Fibroblast of skin of right quadriceps (primary cell): ENCODE data around the gene SPATA46.
"Not testable (repeated sequence)": the region's sequence is repeated elsewhere in the genome, so short reads cannot be mapped to it uniquely, and the experiment has no call there.

Experiments
- DNase-seq: peaks from one replicate; pipeline ENCODE4 v3.0.0-alpha.2; 2013

The SPATA46 gene, protein sequence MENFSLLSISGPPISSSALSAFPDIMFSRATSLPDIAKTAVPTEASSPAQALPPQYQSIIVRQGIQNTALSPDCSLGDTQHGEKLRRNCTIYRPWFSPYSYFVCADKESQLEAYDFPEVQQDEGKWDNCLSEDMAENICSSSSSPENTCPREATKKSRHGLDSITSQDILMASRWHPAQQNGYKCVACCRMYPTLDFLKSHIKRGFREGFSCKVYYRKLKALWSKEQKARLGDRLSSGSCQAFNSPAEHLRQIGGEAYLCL

DNA sequence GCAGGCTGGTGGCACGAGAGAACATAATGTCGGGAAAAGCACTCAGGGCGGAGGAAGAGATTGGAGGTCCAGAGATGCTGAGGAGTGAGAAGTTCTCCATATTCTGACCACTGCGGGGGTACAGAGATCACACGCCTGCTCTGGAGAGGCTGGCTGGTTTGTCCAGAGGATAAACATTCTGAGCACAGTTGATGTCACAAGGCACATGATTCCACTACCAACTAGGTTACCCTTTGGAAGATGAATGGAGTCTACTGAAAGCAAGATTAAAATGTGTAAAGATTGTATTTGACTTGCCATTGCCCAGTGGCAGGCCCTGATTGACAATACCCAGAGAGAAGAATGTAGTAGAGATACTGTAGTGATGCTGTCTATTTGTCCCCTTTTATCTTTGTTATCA is at the start of gene SPATA46:
TSS of gene SPATA46 (minus strand) at position 164 of the 400 bp plus-strand sequence. CDS start at position 100, 64 bp downstream.
- no peak for DNase-seq

GRCh38 chr1:162422662-162423375 is 46.2 kb upstream of the SPATA46 start:
- DNase-seq, result no peak

- DNase-seq, result no peak
Measured at GRCh38 chr1:162421258-162422164, 44.9 kb upstream of the SPATA46 start.

DNA sequence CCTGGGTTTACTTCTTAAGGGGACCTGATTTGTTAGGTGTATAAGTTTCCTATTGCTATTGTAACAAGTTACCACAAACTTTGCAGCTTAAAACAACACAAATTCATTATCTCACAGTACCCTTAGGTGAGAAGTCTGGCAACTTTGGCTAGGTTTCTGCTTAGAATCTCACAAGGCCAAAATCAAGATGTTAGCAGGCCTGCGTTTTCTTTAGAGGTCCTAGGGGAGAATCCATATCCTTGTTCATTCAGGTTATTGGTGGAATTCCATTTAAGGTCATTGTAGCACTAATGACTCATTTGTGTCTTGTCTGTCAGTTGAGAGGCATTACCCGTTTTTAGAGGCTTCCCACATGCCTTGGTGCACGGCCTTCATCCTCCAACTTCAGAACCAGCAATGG is 43.5 kb upstream of the SPATA46 start:
- DNase-seq, result no peak

DNA sequence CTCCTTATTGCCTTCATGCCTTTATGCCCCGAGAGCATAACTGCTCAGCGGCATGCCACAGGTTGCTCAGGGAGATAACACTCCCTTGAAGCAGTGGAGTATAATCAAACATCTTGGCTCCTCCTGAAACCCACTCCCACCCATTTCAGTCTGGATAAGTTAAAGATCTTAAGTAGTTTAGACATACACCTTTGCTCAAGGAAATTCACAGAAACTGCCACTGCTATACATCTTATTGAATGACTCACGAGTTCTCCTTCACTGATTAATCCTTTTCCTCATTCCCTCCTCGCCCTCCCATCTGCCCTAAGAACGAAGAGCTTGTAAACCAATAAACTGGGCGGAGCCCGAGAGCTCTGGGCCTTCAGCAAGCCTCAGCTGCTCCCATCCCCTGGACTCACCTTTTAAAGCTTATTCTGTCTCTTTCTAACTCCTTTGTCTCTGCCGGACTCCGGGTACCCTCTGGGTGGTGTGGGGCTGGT is 42.8 kb upstream of the SPATA46 start:
- DNase-seq, result peak; percentile 10

DNA sequence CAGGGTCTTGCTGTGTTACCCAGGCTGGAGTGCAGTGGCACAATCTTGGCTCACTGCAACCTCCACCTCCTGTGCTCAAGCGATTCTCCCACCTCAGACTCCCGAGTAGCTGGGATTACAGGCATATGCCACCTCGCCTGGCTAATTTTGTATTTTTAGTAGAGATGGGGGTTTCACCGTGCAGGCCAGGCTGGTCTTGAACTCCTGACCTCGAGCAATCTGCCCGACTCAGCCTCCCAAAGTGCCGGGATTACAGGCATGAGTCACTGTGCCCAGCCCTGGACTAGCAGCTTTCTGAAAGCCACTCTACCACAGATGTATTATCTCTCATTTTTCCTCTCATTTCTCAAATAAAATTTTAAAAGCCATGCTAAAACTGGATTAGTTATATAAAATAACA is 41.9 kb upstream of the SPATA46 start:
- DNase-seq, result not testable (repeated sequence)

DNA sequence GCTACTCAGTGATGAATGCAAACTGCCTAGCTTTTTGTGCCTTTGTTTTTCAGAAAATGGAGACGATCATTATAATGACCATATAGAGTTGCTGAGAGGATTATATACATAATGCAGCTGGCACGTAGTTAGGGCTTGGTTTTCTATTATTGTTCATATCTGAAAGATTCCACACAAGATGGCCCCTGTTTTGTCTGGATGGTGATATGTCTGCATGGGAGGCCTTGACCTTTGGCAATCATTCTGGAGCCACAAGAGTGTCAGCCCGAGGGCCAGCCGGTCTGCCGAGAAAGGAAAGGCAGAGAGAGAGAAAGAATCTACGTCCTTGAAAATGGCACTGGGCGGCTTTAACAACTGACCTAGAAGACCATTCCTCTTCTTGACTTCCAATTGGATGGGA is 41.0 kb upstream of the SPATA46 start:
- DNase-seq, result no peak

DNA sequence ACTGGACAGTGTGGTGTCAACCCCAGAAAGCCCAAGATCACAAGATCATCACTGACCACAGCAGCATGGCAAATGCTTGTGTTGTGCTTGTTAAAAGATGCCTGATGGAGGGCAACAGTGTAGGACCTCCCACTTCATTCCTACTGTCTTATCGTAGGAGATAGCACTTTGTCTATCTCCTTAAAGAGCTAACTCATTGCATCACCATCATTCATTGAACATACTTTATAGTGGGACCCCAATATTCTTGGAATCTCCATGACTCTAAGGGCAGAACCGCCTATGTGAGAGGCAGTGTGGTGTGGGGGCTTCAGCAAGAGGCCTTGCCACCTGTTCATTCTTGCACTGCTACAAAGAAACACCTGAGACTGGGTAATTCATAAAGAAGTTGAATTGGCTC is 40.3 kb upstream of the SPATA46 start:
- DNase-seq, result no peak

- DNase-seq, result no peak
Measured at GRCh38 chr1:162416215-162416614, 39.6 kb upstream of the SPATA46 start.

GRCh38 chr1:162412002-162412401 is 35.3 kb upstream of the SPATA46 start, which contains the start of gene SH2D1B:
Gene SH2D1B (minus strand): TSS chr1:162412136. CDS start chr1:162412016, 120 bp downstream.
- DNase-seq, result no peak

GRCh38 chr1:162407539-162407938 is 30.9 kb upstream of the SPATA46 start:
- no peak for DNase-seq

DNA sequence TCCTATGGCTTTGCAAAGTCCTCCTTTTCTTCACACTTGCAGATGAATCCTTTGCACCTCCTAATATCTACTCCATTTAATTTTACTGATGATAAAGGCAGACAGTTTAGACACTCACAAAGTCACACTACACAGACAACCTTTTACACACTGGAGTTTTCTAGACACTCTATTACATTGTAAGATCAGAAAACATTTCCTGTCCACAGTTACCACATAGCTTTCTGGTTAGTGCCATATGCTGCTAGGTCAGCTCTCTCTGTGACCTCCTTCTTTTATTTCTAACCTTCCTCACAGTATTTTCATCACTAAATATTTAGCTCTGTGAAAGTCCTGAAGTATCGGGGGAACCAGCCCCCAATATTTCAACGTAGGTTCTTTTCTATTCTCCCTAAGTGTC is 30.2 kb upstream of the SPATA46 start:
- DNase-seq, result no peak

- no peak for DNase-seq
Measured at GRCh38 chr1:162405800-162406199, 29.1 kb upstream of the SPATA46 start.

GRCh38 chr1:162404550-162405160 is 28.0 kb upstream of the SPATA46 start:
- peak; percentile 65 for DNase-seq

DNA sequence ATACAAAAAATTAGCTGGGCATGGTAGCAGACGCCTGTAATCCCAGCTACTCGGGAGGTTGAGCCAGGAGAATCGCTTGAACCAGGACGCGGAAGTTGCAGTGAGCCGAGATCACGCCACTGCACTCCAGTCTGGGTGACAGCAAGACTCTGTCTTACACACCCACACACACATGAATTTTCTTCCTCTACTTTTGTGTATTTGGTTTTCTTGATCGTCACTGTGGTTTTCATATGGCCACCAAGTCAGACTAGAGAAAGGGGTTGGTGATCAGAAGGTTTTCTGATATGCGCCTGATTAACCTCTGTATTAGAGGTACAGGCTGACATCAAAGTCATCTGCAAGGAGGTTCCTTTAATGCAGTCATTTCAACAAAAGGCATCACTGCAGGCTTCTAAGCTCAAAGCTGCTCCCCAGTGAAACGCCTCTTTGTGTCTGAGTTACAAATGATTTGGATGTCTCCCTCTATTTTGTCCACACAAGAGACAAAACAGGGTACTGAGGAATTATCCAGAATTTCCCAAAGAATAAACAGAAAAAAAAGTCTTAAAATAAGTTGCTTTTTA is 24.2 kb upstream of the SPATA46 start:
- DNase-seq, result no peak

DNA sequence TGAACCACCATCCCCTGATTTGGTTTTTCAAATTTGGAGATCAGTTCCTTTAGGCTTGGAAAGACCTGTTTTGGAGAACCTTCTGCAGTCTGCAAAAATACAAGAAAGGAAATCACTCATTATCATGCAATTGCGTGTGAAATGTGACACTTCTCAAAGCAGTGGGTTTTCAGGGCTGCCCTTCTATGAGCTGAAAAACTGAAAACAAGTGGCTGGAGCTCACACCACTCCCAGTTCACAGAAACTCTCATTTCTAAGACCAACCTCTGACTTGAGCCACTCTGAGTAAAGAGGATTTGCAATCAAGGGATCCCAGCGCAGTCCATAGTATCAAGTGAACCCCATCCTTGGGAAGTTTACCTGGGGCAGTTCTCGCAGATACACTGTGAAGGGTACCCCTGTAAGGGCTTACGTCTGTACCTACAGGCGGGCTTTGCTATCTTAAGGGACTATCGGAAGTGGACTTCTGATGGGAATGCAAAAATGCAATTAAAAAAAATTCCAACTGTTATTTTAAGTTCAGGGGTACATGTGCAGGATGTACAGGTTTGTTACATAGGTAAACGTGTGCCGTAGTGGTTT is 22.4 kb upstream of the SPATA46 start:
- DNase-seq, result no peak

DNA sequence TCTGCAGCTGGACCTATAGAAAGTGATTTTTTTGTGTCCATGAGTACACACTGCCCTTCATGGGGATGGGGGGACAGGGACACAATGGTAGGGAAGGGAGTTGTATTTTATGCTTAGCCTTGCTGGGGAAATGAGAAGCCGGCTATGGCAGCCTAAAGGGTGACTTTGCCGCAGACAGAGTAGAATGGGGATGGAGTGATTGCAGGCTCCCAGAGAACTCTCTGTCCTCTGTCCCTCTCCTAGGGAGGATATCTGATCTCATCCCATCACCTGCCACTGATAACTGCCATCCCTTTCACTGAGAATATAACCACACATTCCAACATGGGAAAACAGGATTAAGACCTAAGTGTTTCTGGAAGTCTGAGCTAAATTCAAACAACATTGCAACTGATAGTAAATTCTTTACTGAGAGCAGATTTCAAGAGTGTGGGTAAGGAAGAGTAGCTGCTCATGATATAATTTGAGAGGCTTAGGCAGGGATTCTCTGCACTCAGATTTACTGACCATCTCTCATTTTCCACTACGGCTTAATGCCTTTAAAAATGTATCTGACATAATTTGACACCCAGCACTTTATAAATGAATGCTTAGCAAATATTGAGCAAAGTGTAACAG is 21.4 kb upstream of the SPATA46 start:
- no peak for DNase-seq

GRCh38 chr1:162397039-162397448 is 20.4 kb upstream of the SPATA46 start:
- DNase-seq, result no peak

DNA sequence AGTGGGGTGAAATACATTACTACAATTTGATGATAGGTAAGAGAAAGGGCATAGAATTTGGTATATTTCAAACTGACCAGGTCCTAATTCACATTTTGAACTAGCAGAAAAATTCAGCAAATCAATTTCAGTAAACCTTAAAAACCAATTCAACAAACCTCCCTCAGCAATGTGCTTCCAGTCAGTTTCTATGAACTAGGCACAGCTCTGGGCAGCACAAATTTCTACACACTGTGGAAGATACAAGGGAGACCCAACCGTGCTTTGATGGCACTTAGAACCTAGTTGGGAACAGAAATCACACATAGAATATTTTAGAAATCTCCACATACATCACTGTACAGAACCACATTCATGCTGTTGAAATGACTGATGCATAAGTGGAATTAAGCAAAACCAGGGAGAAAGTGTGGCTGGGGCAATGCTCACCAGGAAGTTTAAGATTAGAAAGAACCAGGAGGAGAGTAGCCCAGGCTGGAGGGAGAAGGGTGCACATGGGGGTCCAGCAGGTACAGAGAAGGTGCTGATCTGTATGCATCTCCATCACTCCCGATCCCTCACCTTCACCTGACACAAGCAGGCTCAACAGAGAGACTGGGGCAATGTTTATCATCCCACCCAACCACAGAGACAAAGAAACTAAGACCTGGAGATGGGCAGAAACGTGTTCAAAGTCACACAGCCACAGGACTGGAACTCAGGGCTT is 19.7 kb upstream of the SPATA46 start:
- no peak for DNase-seq

- peak; percentile 35 for DNase-seq
Measured at GRCh38 chr1:162391790-162392563, 15.3 kb upstream of the SPATA46 start.
